A549 treated with DMSO at 1 μM for 4 hours (cell line): ENCODE measurements around the gene SLC2A4RG. TPM values are rescaled to one million over a fixed set of nuclear protein-coding genes. Genes with fewer than 3 reads are reported as not detected.

Source experiments
- total RNA-seq: library from RNA; stranded (reverse); fragments of 200-300 nt; extraction: Qiagen RNA extraction; gene quantifications from 5 replicates; pipeline ENCODE4 v1.2.3, GENCODE V29; 2022; ENCODE audit warnings: low read depth

SLC2A4RG gene
- total RNA-seq: 60.9 to 99.3 TPM (median 87.7 TPM) in 5 replicates

GRCh38 chr20:63739130-63740069 lies at the start of gene SLC2A4RG:
TSS of gene SLC2A4RG (plus strand) at chr20:63739776. CDS start at chr20:63739913, 137 bp downstream.

GRCh38 chr20:63696628-63697356 lies 42.8 kb upstream of the SLC2A4RG start, which contains the start of gene TNFRSF6B:
TSS of gene TNFRSF6B (plus strand) at chr20:63696652. CDS start at chr20:63696768, 116 bp downstream.

GRCh38 chr20:63707558-63708300 lies 31.8 kb upstream of the SLC2A4RG start, which contains the start of the genes ARFRP1 and ZGPAT:
TSS of gene ARFRP1 (minus strand) at chr20:63707976. CDS start at chr20:63707091, 885 bp downstream.
TSS of gene ZGPAT (plus strand) at chr20:63708039. CDS start at chr20:63708581, 542 bp downstream.

GRCh38 chr20:63735859-63736718 lies 3.5 kb upstream of the SLC2A4RG start, which contains the start of gene LIME1:
TSS of gene LIME1 (plus strand) at chr20:63736664. CDS start at chr20:63737550, 886 bp downstream.

Other genes starting within 250 kb of the SLC2A4RG start
- gene EEF1A2, start 240.7 kb upstream of the SLC2A4RG start, total RNA-seq: 128 to 177 TPM (median 145 TPM) in 5 replicates
- 248 to 342 TPM (median 288 TPM) in 5 replicates for gene PPDPF, start 219.0 kb upstream of the SLC2A4RG start, total RNA-seq
- 2.1 to 3.1 TPM (median 2.5 TPM) in 5 replicates for gene PTK6, start 202.4 kb upstream of the SLC2A4RG start, total RNA-seq
- 0.06 TPM in 1 of 5 replicates, not detected in the others for gene SRMS, start 192.0 kb upstream of the SLC2A4RG start, total RNA-seq
- gene FNDC11, start 185.6 kb upstream of the SLC2A4RG start, total RNA-seq: 0.07 to 0.20 TPM (median 0.16 TPM) in 5 replicates
- 7.3 to 11.0 TPM (median 9.5 TPM) in 5 replicates for gene HELZ2, start 165.5 kb upstream of the SLC2A4RG start, total RNA-seq
- gene GMEB2, start 112.7 kb upstream of the SLC2A4RG start, total RNA-seq: 8.9 to 12.1 TPM (median 11.2 TPM) in 5 replicates
- gene STMN3, start 86.4 kb upstream of the SLC2A4RG start, total RNA-seq: 7.5 to 11.4 TPM (median 9.0 TPM) in 5 replicates
- gene RTEL1, start 81.5 kb upstream of the SLC2A4RG start, total RNA-seq: 5.3 to 8.8 TPM (median 7.0 TPM) in 5 replicates
- 0.81 to 1.1 TPM (median 1.0 TPM) in 4 of 5 replicates, not detected in the other for gene TNFRSF6B, start 43.1 kb upstream of the SLC2A4RG start, total RNA-seq
- gene ARFRP1, start 31.8 kb upstream of the SLC2A4RG start, total RNA-seq: 27.9 to 37.6 TPM (median 32.6 TPM) in 5 replicates
- gene ZGPAT, start 31.7 kb upstream of the SLC2A4RG start, total RNA-seq: 24.0 to 30.5 TPM (median 27.2 TPM) in 5 replicates
- 3.4 to 11.6 TPM (median 8.1 TPM) in 5 replicates for gene LIME1, start 3.1 kb upstream of the SLC2A4RG start, total RNA-seq
- 0.50 to 0.94 TPM (median 0.77 TPM) in 5 replicates for gene ZBTB46, start 91.5 kb downstream of the SLC2A4RG start, total RNA-seq
- gene ABHD16B, start 121.7 kb downstream of the SLC2A4RG start, total RNA-seq: 0.05 TPM in 1 of 5 replicates, not detected in the others
- 119 to 136 TPM (median 132 TPM) in 5 replicates for gene TPD52L2, start 125.5 kb downstream of the SLC2A4RG start, total RNA-seq
- 26.4 to 31.6 TPM (median 31.2 TPM) in 5 replicates for gene DNAJC5, start 155.3 kb downstream of the SLC2A4RG start, total RNA-seq
- 22.8 to 34.9 TPM (median 29.4 TPM) in 5 replicates for gene UCKL1, start 216.6 kb downstream of the SLC2A4RG start, total RNA-seq
- gene ZNF512B, start 230.2 kb downstream of the SLC2A4RG start, total RNA-seq: 10.0 to 13.3 TPM (median 12.2 TPM) in 5 replicates
- 0.10 to 0.13 TPM in 2 of 5 replicates, not detected in the others for gene SAMD10, start 239.9 kb downstream of the SLC2A4RG start, total RNA-seq
- 52.6 to 60.3 TPM (median 55.1 TPM) in 5 replicates for gene PRPF6, start 241.4 kb downstream of the SLC2A4RG start, total RNA-seq